Mucosa of descending colon (tissue), 3 donors: Measurements from ENCODE around the gene KCNK15. TPM values are rescaled to one million over a fixed set of nuclear protein-coding genes. Genes with fewer than 3 reads are reported as not detected.

Source experiments
- ATAC-seq: fragments of 200-7000 bp; cut with Tn5 transposase; one replicate; pipeline ENCODE4 v1.9.1; 2020; ENCODE audit warnings: mild to moderate bottlenecking, moderate library complexity
- DNase-seq, 3 donors: peaks; one replicate each; pipeline ENCODE4 v3.0.0-alpha.2; 2020
- H3K36me3 ChIP-seq: fragments of 200-600 bp; one replicate; pipeline ENCODE4 v1.8.0; 2021; ENCODE audit warnings: low read depth, mild to moderate bottlenecking
- H3K4me1 ChIP-seq: fragments of 200-600 bp; one replicate; pipeline ENCODE4 v1.8.0; 2021; ENCODE audit warnings: low read depth, mild to moderate bottlenecking
- H3K4me3 ChIP-seq: fragments of 200-600 bp; one replicate; pipeline ENCODE4 v1.8.0; 2021; ENCODE audit warnings: mild to moderate bottlenecking
- H3K9me3 ChIP-seq: fragments of 200-600 bp; one replicate; pipeline ENCODE4 v1.8.0; 2021; ENCODE audit warnings: mild to moderate bottlenecking
- CTCF ChIP-seq: fragments of 200-600 bp; IDR thresholded peaks from one replicate; pipeline ENCODE4 v1.8.0; 2022; ENCODE audit warnings: antibody characterized with exemption, mild to moderate bottlenecking
- intact Hi-C, 2 donors: fragments of 100-400 bp; cut with DNase I in 1 of 2; cut with micrococcal nuclease in 1 of 2; formaldehyde crosslinking; loops; one replicate each; pipeline versions ENCODE4 v1.11.0 to v1.11.1; 2022; cut with DNase I, micrococcal nuclease
- total RNA-seq, 3 donors: library from RNA; stranded (reverse); fragmentation: NEBNext Ultra II Directional in 2 of 3; extraction: Animal tissue kit (Norgen Biotek cat#: 25700) in 2 of 3; gene quantifications; one replicate each; pipeline versions ENCODE4 v1.2.1 to v1.2.4, GENCODE V29; 2021 to 2023
- donor health status: DM: no; HTN: no; CAD: no; lungs with moderate emphysema.
- donor health status: DM: no; HTN: no; CAD: no.
- donor health status: DM: no; HTN: yes; CAD: no.

Gene KCNK15
- total RNA-seq, 3 donors from 2014 or later = 0.17 to 0.44 (median 0.43) TPM

GRCh38 chr20:44734938-44735337 is 10.7 kb upstream of the KCNK15 start:
- intact Hi-C loops = loop anchor here in 1 of 2 donors (5.0 kb wide), 1 partner anchor 48 kb away; no protein-coding TSS in a partner anchor
- no peak for TF ChIP-seq CTCF
- ATAC-seq = no peak

GRCh38 chr20:44735816-44736169 is 9.9 kb upstream of the KCNK15 start:
- intact Hi-C loops = no loop called here
- Histone ChIP-seq H3K4me3 (no peak overlapping the region), H3K9me3 (no peaks in the 10 kb centered on the region), H3K36me3 (no peaks in the 10 kb centered on the region), H3K4me1 (no peaks in the 10 kb centered on the region)
- ATAC-seq (no peak), DNase-seq (no peak)
- TF ChIP-seq CTCF = no peak

More at GRCh38 chr20:44734938-44735337, 10.7 kb upstream of the KCNK15 start:
- no peak overlapping the region for H3K4me3 ChIP-seq
- no peak for DNase-seq
- no peaks in the 10 kb centered on the region for H3K4me1 ChIP-seq
- no peaks in the 10 kb centered on the region for H3K9me3 ChIP-seq
- H3K36me3 ChIP-seq = no peaks in the 10 kb centered on the region

- DNase-seq = peak in 1 of 3 donors; percentile 74
- intact Hi-C loops = no loop called here
- no peak overlapping the region for H3K4me3 ChIP-seq
- no peaks in the 10 kb centered on the region for H3K9me3 ChIP-seq
- peak; percentile 90 for ATAC-seq
- H3K4me1 ChIP-seq = no peaks in the 10 kb centered on the region
- H3K36me3 ChIP-seq = no peaks in the 10 kb centered on the region
- TF ChIP-seq CTCF = no peak
Observed at GRCh38 chr20:44736170-44737021, 9.3 kb upstream of the KCNK15 start.

GRCh38 chr20:44737116-44737515 is 8.5 kb upstream of the KCNK15 start:
- DNase-seq = no peak
- intact Hi-C loops = no loop called here

GRCh38 chr20:44738813-44739477 is 6.7 kb upstream of the KCNK15 start:
- no peak overlapping the region for H3K4me3 ChIP-seq
- DNase-seq (peak in 1 of 3 donors; percentile 78), ATAC-seq (peak; percentile 77)
- H3K9me3 ChIP-seq = no peaks in the 10 kb centered on the region
- no peaks in the 10 kb centered on the region for H3K4me1 ChIP-seq
- intact Hi-C loops = no loop called here
- TF ChIP-seq CTCF = no peak
- H3K36me3 ChIP-seq = no peaks in the 10 kb centered on the region

More at GRCh38 chr20:44737116-44737515, 8.5 kb upstream of the KCNK15 start:
- no peaks in the 10 kb centered on the region for H3K4me1 ChIP-seq
- no peaks in the 10 kb centered on the region for H3K9me3 ChIP-seq
- TF ChIP-seq CTCF = no peak
- no peaks in the 10 kb centered on the region for H3K36me3 ChIP-seq
- H3K4me3 ChIP-seq = no peak overlapping the region
- ATAC-seq = no peak
